ENCODE results near the gene TSPO. TPM values are rescaled to one million over a fixed set of nuclear protein-coding genes. Genes with fewer than 3 reads are reported as not detected.

The TSPO gene
- total and polyA plus RNA-seq, 2 experiments from 2014 or later, result 896 to 970 TPM

DNA sequence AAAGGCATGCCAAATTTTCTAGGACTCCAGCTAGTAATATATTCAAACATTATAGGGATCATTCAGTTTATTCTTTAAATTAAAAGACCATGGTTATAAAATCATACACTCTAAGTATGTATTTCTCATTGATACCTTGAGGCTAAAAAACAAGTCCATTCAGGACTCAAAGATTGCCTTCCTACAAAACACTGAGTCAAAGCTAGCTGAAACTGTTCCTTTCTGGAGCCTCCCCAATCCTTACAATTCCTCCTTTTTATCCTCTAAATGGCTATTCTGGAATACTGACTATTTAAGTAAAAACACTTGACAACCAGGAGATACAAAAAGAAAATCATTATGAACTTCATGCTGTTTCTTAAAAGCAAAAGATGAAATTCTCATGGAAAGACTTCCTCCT is 40.5 kb downstream of the TSPO start:
- Histone ChIP-seq H3K27me3 (replicated peaks; ENCODE audit: insufficient read depth) (no peaks in the 10 kb centered on the region; the same call in 1 of the 2 replicates), H3K36me3 (ENCODE audit: low read depth) (no peaks in the 10 kb centered on the region), H3K4me3 (no peak overlapping the region), H3K9me2 (ENCODE audit: insufficient read depth) (no peaks in the 10 kb centered on the region), H3K4me1 (ENCODE audit: insufficient read depth) (peaks cover 8% of the 10 kb centered on the region), H3F3A (ENCODE audit: insufficient read depth) (peaks cover 6% of the 10 kb centered on the region; the same call in 1 of the 2 replicates), H3K9me3 (ENCODE audit: low read depth) (no peaks in the 10 kb centered on the region), H3K9ac (no peak overlapping the region), H3K27ac (no peak overlapping the region), H2AFZ (no peak overlapping the region), H3K79me2 (ENCODE audit: insufficient read depth) (no peaks in the 10 kb centered on the region), H3K4me2 (ENCODE audit: unreplicated experiment) (no peak overlapping the region), H4K20me1 (ENCODE audit: insufficient read depth) (no peaks in the 10 kb centered on the region)
- no peak for TF ChIP-seq EZH2phosphoT487 (IDR thresholded peaks at IDR 0.05; ENCODE audit: insufficient read depth, low read depth)
- TF ChIP-seq EZH2 (IDR thresholded peaks at IDR 0.05; ENCODE audit: insufficient read depth, poor library complexity, severe bottlenecking), result no peak
- DNase-seq, result no peak
- in situ Hi-C loops (cut with MboI), result no loop called here

DNA sequence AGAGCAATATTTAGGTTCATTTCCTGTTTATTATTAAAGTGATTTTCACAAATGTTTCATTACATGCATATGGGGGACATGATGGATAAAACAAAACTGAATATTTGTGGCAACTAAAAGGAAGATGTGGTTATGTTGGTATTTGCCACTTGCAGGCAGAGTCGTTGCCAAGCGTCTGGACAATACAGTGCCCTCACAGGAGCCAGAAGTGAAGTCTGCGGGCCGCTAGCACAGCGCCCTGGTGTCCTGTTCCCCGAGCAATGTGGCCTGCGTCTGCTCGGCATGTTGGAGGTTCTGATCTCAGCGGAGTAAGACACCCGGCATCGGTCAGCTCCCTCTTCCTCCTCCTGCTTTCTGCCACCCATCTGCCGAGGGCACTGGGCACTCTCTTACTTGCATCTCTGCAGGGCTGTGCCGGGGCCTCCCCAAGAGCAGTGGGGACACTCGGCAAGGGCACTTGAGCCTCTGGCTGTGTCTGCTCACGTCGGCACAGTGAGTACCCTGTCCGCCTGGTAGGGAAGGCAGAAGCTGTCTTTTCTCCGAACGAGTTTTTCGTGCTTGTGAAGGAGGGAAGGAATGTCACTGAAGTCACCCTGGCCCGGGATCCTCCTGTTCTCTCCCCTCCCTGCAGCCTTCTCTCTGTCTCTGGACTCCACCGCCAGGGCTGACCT is 46.0 kb downstream of the TSPO start:
- in situ Hi-C loops (cut with MboI), result no loop called here
- peaks cover 6% of the 10 kb centered on the region; the same call in 1 of the 2 replicates for H3F3A ChIP-seq (ENCODE audit: insufficient read depth)
- H3K27me3 ChIP-seq (replicated peaks; ENCODE audit: insufficient read depth), result no peaks in the 10 kb centered on the region; the same call in 1 of the 2 replicates
- H3K27ac ChIP-seq, result 0 out of 2 replicates have a peak overlapping the region, but pooled peaks have one; percentile 13
- no peaks in the 10 kb centered on the region for H3K9me3 ChIP-seq (ENCODE audit: low read depth)
- 5 to 12% methylated on average over 21 to 22 of the region's 22 CpGs for WGBS, 2 experiments (ENCODE audit: low coverage in 1 of 2, low lambda C conversion rate in 2 of 2, missing lambda C conversion rate in 2 of 2)
- peak overlapping the region; percentile 81 for H2AFZ ChIP-seq
- peak; percentile 68 for DNase-seq
- H3K9ac ChIP-seq, result peak overlapping the region; percentile 13; the same call in 1 of the 2 replicates
- H3K36me3 ChIP-seq (ENCODE audit: low read depth), result no peaks in the 10 kb centered on the region
- peaks cover 13% of the 10 kb centered on the region for H3K4me1 ChIP-seq (ENCODE audit: insufficient read depth)
- no peaks in the 10 kb centered on the region for H3K9me2 ChIP-seq (ENCODE audit: insufficient read depth)
- H4K20me1 ChIP-seq (ENCODE audit: insufficient read depth), result no peaks in the 10 kb centered on the region
- peak overlapping the region; percentile 21 for H3K4me3 ChIP-seq
- H3K4me2 ChIP-seq (ENCODE audit: unreplicated experiment), result peak overlapping the region; percentile 65
- TF ChIP-seq EZH2 (IDR thresholded peaks at IDR 0.05; ENCODE audit: insufficient read depth, poor library complexity, severe bottlenecking), result no peak
- TF ChIP-seq EZH2phosphoT487 (IDR thresholded peaks at IDR 0.05; ENCODE audit: insufficient read depth, low read depth), result no peak
- H3K79me2 ChIP-seq (ENCODE audit: insufficient read depth), result no peaks in the 10 kb centered on the region

DNA sequence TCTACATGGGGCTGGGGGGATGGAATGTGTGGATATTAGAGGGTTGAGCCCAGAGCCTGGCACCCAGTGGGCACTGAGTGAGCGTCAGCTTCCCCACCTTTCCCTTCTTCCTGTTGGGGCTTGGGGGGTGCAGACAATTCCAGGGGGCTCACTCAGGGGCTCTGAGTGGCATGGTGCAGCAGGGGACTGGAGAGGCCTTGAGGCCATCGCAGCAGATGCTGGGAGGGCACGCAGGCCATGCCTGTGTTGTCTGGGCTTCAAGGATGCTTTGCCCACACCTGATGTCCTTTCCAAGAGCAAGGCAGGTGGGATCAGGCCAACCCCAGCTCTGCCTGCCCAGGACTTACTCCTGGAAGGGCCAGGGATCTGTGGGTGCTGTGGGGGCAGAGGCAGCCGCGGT is 46.8 kb downstream of the TSPO start:
- Histone ChIP-seq H3K9me3 (ENCODE audit: low read depth) (no peaks in the 10 kb centered on the region), H3K79me2 (ENCODE audit: insufficient read depth) (no peaks in the 10 kb centered on the region), H3K9ac (no peak overlapping the region), H3K27ac (no peak overlapping the region), H3K4me1 (ENCODE audit: insufficient read depth) (peaks cover 13% of the 10 kb centered on the region), H3K36me3 (ENCODE audit: low read depth) (no peaks in the 10 kb centered on the region), H3K4me2 (ENCODE audit: unreplicated experiment) (no peak overlapping the region), H3K27me3 (replicated peaks; ENCODE audit: insufficient read depth) (no peaks in the 10 kb centered on the region; the same call in 1 of the 2 replicates), H3K4me3 (no peak overlapping the region), H4K20me1 (ENCODE audit: insufficient read depth) (no peaks in the 10 kb centered on the region), H3F3A (ENCODE audit: insufficient read depth) (peaks cover 6% of the 10 kb centered on the region; the same call in 1 of the 2 replicates), H2AFZ (no peak overlapping the region), H3K9me2 (ENCODE audit: insufficient read depth) (no peaks in the 10 kb centered on the region)
- WGBS, 2 experiments (ENCODE audit: low coverage in 1 of 2, low lambda C conversion rate in 2 of 2, missing lambda C conversion rate in 2 of 2), result 86 to 91% methylated on average over 5 of the region's 5 CpGs
- in situ Hi-C loops (cut with MboI), result no loop called here
- no peak for DNase-seq
- TF ChIP-seq EZH2phosphoT487 (IDR thresholded peaks at IDR 0.05; ENCODE audit: insufficient read depth, low read depth) (no peak), EZH2 (IDR thresholded peaks at IDR 0.05; ENCODE audit: insufficient read depth, poor library complexity, severe bottlenecking) (no peak)

DNA sequence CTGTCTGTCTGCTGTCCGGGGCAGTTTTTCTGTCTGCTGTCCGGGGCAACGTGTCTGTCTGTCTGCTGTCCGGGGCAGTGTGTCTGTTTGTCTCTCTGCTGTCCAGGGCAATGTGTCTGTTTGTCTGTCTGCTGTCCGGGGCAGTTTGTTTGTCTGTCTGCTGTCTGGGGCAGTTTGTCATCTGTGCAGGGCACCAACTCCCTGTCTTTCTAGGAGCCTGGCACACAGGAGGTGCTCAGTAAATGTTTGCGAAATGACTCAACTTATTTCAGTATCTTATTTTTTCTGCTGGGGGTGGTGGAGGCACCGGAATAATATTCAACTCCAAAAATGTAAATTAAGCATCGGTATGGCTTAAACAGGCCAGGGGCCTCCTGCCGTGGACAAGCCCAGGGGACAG is 47.6 kb downstream of the TSPO start:
- TF ChIP-seq EZH2 (IDR thresholded peaks at IDR 0.05; ENCODE audit: insufficient read depth, poor library complexity, severe bottlenecking) (no peak), EZH2phosphoT487 (IDR thresholded peaks at IDR 0.05; ENCODE audit: insufficient read depth, low read depth) (no peak)
- WGBS, 2 experiments (ENCODE audit: low coverage in 1 of 2, low lambda C conversion rate in 2 of 2, missing lambda C conversion rate in 2 of 2), result 77 to 79% methylated on average over 9 of the region's 9 CpGs
- Histone ChIP-seq H3K9me2 (ENCODE audit: insufficient read depth) (no peaks in the 10 kb centered on the region), H3K36me3 (ENCODE audit: low read depth) (no peaks in the 10 kb centered on the region), H3K27ac (no peak overlapping the region), H4K20me1 (ENCODE audit: insufficient read depth) (no peaks in the 10 kb centered on the region), H3K4me3 (no peak overlapping the region), H3K9ac (no peak overlapping the region), H3K4me1 (ENCODE audit: insufficient read depth) (peaks cover 13% of the 10 kb centered on the region), H2AFZ (no peak overlapping the region), H3K4me2 (ENCODE audit: unreplicated experiment) (no peak overlapping the region), H3K79me2 (ENCODE audit: insufficient read depth) (no peaks in the 10 kb centered on the region), H3K9me3 (ENCODE audit: low read depth) (no peaks in the 10 kb centered on the region), H3K27me3 (replicated peaks; ENCODE audit: insufficient read depth) (no peaks in the 10 kb centered on the region; the same call in 1 of the 2 replicates), H3F3A (ENCODE audit: insufficient read depth) (peaks cover 6% of the 10 kb centered on the region; the same call in 1 of the 2 replicates)
- DNase-seq, result peak; percentile 25
- in situ Hi-C loops (cut with MboI), result no loop called here

Measured in GM23248 (cell line).